HG02973 (cell line): ENCODE measurements around the gene AFG3L2.

ENCODE experiments used
- ATAC-seq: cut with Tn5 transposase; IDR thresholded peaks from one replicate; pipeline ENCODE4 v1.9.1; 2021; ENCODE audit warnings: moderate library complexity; ENCODE audit not compliant: unreplicated experiment

AFG3L2 gene

DNA sequence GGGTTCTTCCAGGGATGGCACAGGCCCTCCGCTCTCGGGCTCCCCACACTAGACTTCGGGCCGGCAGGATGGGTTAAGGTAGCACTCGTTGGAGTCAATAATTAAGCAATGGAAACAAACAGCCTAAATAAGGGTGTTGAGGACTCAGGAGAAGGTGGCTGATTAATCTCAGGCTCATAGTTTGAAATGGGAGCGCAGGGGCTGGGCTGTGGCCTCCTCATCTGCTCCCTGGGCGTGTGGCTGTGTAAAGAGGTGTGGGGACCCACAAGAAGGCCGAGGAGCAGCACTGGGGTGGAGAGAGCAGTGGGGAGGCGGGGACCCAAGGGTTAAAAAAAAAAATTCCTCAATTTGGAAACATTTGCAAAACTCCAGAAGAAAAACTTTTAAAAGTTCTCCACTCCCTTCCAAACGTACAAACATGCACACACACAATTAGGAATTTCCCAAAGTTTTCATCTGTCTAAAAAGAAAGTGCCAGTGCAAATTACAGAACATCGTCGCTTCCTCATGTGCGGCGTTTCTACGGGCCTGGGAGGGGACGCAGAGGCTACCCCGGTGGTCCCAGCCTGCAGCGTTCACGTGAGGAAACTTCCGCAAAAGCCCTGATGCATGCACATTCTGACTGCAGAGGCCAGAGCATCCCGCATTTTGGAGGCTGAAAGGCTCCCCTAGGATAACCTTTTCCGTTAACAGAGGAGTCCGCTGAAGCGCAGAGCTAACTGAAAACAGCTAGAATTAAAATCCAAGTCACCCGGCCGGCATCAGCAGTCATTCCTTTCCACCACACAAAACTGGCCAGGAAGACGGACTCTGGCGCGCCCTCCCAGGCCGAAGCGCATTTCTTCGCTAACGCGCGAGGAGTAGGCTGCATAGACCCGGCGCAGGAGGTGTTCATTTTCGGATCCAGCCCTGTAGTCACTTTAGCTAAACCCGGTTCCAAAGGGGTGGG is 70.0 kb downstream of the AFG3L2 start:
- ATAC-seq = no peak

DNA sequence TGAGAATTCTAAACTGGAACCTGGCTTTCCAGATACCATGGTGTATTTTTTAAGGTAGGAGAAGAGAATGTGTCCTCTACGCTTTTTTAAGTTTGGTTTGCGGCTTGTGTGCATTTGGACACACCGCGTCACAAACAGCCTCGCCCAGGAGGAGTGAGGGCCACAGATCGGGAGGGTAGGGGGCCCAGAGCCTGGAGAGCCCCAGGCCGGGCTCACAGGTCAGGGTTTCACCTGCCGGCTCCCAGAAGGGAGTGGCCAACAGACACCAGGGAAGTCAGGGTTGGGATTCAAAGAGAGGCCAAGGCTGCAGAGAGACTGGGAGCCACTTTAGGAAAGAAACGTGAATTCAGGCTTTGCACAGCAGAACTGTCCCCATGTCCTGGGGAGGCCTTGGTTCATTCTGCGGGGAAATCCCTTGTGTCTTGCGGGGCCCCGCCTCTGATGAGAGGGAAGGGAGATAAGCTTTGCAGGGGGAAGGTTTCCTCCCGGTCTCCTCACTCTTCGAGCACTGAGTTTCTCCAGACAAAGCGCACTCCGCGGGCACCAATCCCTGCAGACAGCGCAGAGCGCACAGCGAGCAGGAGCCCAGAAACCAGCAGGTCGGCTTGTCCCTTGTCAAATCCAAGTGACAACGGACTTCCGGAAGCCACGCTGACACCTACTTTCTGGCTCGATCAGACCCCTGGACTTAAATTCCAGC is 70.9 kb downstream of the AFG3L2 start:
- ATAC-seq = no peak

GRCh38 chr18:12305211-12305610 is 71.8 kb downstream of the AFG3L2 start:
- no peak for ATAC-seq

DNA sequence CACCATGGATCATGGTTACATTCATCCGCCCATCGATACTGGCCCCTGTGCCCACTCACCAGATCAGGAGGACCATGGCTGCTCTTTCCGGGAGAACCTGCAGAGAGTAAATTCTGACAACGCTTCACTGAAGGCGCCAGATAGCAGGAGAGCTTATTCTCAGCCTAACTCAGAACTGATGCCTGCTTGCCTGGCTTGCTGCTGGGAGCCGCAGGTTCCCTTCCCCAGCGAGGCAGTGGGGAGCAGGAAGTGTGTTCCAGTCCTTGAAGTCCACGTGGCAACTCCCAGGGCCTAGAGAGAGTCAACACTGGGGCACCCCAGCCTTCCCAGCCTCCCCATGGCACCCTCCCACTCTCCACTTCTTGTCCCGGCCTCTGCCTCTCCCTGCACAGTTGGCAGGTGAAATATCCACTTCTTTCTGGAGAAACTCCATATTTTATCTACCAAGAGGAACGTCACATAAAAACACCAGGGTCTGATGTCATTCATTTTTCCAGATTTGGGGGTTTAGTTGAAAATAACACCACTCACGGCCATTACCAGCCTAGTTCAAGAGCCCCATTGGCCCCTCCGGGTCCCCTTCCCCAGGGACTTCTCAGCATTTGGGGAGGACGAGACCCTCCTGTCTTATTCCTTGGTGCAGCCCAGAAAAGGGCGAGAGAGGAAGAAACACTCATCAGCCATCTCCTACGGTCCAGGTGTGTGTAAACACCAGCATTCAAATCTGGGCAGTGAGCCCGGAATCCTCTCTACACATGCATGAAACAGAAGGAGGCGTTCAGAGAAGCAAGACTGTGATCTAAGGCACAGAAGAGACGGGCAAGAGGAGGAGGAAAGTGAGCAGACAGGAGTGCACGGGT is 72.4 kb downstream of the AFG3L2 start:
- ATAC-seq = no peak

- ATAC-seq = no peak
These were observed 74.5 kb downstream of the AFG3L2 start for GRCh38 chr18:12302391-12303147.

- no peak for ATAC-seq
These were observed 75.6 kb downstream of the AFG3L2 start for GRCh38 chr18:12301263-12302005.

- ATAC-seq = no peak
These were observed 77.2 kb downstream of the AFG3L2 start for GRCh38 chr18:12299862-12300261.

GRCh38 chr18:12296457-12296856 is 80.6 kb downstream of the AFG3L2 start:
- ATAC-seq = no peak

DNA sequence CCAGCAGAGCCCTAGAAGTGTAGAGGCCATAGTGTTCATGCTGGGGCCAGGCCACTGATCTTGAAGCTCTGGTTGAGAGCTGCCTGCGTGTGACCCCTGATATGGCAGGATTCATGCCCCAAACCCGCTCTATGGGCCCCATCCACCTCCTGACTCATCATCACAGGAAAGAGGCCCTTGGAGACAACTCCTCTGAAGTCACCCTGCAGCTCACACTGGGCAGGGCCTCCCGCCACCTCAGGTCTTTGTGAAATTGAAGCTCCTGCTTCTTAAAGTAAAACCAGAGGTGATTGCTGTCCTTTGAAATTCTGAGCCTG is 81.0 kb downstream of the AFG3L2 start:
- no peak for ATAC-seq

DNA sequence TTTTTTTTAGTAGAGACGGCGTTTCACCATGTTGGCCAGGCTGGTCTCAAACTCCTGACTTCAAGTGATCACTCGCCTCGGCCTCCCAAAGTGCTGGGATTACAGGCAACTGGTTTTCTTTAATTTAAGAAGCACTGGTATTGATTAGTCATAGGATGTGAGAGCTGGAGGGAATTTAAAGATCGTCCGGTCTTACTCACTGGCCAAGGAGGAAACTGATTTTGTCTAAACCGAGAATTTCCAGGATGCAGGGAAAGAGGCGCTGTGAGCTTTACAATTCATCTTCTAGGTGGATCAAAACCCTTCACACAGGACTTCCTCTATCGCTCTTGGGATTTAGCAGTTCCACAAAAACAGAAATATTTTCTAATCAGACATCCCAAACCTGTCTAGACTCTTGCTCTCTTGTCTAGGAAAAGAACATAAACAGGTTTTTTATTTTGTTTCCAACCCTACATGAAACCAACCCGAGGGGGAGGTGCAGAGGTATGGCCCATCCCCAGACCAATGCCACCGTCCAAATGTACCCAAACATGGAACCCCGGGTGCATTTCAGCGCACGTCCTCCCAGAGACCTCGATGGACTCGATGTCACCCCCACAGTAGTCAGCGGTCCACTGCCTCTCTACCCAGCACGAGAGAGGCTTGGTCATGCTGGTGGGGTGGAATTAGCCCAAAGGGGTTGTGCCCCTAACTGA is 81.5 kb downstream of the AFG3L2 start:
- ATAC-seq = no peak

DNA sequence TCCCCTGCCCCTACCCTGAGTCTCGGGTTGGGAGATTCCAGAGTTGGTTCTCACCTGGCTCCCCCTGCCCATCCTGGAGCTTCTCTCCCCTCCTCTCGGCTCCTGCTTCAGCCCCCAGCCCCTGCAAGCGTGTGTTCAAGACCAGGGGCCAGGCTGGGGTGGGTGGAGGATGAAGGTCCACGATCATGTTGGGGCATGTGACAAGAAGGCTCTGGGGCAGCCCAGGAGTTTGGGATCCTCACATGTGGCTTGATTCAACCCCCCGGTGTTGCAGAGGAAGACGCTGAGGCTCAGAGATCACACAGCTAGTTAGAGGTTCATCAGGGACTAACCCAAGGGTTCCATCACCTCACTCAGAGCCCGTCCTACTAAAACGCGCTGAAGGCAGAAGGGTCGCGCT is 83.2 kb downstream of the AFG3L2 start:
- no peak for ATAC-seq

- no peak for ATAC-seq
These were observed 85.3 kb downstream of the AFG3L2 start for GRCh38 chr18:12291690-12292089.

GRCh38 chr18:12291161-12291560 is 85.9 kb downstream of the AFG3L2 start:
- no peak for ATAC-seq

- no peak for ATAC-seq
These were observed 86.9 kb downstream of the AFG3L2 start for GRCh38 chr18:12290086-12290485.

- ATAC-seq = no peak
These were observed 88.6 kb downstream of the AFG3L2 start for GRCh38 chr18:12288403-12288755.

DNA sequence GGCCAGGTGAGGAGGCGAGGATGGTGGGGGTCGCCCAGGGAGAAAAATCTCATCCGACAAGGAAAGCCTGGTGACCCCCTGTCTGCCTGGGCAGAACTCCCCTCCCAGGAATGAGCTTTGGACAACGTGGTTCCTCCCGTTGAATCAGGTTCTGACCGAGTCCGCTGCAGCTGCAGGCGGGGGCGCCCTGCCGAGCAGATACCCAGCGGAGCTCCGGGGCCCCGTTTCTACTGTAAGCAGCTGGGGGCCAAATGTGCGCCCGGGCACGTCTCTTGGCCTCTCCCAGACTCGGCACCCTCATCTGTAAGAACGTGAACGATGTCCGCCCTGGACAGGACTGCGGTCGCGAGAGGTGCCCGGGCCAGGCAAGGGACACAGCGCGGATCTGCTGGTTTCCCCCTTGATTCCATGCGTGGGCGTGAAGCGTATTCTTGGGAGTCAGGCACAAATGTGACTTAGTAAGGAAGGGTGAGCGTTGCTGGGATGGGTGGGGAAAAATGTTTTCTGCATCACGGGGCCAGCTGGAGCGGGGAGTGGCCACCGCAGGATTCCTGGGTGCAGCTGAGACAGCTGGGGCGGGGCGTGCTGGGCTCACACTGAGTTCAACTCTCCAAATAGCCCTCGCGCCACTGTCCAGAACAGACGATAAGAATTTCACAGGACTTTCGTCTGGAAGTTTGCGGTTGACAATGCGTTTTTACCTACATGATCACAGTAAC is 89.2 kb downstream of the AFG3L2 start:
- no peak for ATAC-seq

GRCh38 chr18:12287131-12287681 is 89.8 kb downstream of the AFG3L2 start:
- no peak for ATAC-seq

DNA sequence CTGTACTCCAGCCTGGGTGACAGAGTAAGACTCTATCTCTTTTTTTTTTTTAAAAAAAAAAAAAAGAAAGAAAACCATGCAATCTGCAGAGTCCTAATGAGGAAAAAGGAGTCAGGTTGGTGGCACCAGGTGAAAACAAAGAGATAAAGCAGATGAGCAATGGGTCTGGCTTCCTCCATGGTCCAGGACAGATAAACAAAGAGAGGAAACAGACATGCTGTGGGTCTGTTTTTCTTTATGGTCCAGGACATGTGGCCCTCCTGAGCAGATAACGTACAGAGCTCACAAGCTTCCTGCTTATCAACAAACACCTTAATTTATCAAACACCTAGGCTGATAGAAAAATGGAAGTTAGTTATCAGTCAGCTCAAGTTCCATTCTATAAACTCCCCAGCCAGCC is 93.4 kb downstream of the AFG3L2 start:
- ATAC-seq = no peak

DNA sequence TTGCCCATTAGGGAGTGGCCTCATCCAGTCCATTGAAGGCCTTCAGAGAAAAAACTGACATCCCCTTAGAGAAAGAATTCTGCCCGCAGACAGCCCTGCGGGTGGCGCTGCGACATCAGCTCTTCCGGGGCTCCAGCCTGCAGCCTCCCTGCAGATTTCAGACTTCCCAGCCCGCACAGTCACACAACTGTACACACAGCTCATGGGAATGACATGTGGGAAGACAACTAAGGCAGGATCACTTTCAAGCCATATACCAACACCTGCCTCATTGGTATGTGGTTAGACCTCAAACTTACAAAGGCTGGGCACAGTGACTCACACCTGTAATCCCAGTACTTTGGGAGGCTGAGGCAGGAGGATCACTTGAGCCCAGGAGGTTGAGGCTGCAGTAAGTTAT is 93.8 kb downstream of the AFG3L2 start:
- ATAC-seq = no peak
